Frontal cortex (tissue), 4 donors: Measurements from ENCODE around the gene FAM174C. TPM values are rescaled to one million over a fixed set of nuclear protein-coding genes. Genes with fewer than 3 reads are reported as not detected.

Source experiments
- DNase-seq, 2 donors: peaks; one replicate each; pipeline ENCODE4 v3.0.0; 2012; ENCODE audit warnings: low spot score in 2 of 2
- FAIRE-seq: peaks from 2 replicates; lab custom pipeline; 2012; peaks lifted over from hg19 to GRCh38; lab: Jason Lieb, UNC
- total RNA-seq: library from RNA; depleted of rRNA; stranded (reverse); fragments of >200 nt; gene quantifications from one replicate; pipeline ENCODE4 v1.2.3, GENCODE V29; 2014
- donor health status: control.
- donor health status: control.
- donor health status: control.

Gene FAM174C
- 8.6 TPM for total RNA-seq

GRCh38 chr19:1275260-1275975, at the start of gene FAM174C:
TSS of gene FAM174C (plus strand) at chr19:1275530. CDS start at chr19:1275550, 20 bp downstream.
- FAIRE-seq, result no peak

GRCh38 chr19:1226227-1226518, 49.2 kb upstream of the FAM174C start:
- no peak for DNase-seq
- no peak for FAIRE-seq

More at GRCh38 chr19:1275260-1275975, at the start of gene FAM174C:
- DNase-seq, result peak; percentile 97 to 99

- DNase-seq (no peak), FAIRE-seq (no peak)
These were observed 48.6 kb upstream of the FAM174C start for GRCh38 chr19:1226522-1227303.

- DNase-seq, result no peak
- FAIRE-seq, result no peak
These were observed 47.9 kb upstream of the FAM174C start for GRCh38 chr19:1227304-1228054.

- FAIRE-seq (no peak), DNase-seq (no peak)
These were observed 47.0 kb upstream of the FAM174C start for GRCh38 chr19:1228161-1228957.

- FAIRE-seq (no peak), DNase-seq (no peak)
These were observed 46.0 kb upstream of the FAM174C start for GRCh38 chr19:1229056-1229923.

GRCh38 chr19:1229924-1230782, 45.2 kb upstream of the FAM174C start:
- FAIRE-seq (no peak), DNase-seq (no peak)

GRCh38 chr19:1230783-1231489, 44.4 kb upstream of the FAM174C start:
- FAIRE-seq, result no peak
- DNase-seq, result no peak

GRCh38 chr19:1231729-1232637, 43.3 kb upstream of the FAM174C start:
- FAIRE-seq, result no peak
- no peak for DNase-seq

GRCh38 chr19:1232652-1233072, 42.7 kb upstream of the FAM174C start:
- FAIRE-seq (no peak), DNase-seq (no peak)

- no peak for DNase-seq
- no peak for FAIRE-seq
These were observed 42.1 kb upstream of the FAM174C start for GRCh38 chr19:1233115-1233667.

GRCh38 chr19:1234051-1234954, 41.0 kb upstream of the FAM174C start:
- FAIRE-seq (no peak), DNase-seq (no peak)

GRCh38 chr19:1234955-1235380, 40.4 kb upstream of the FAM174C start:
- no peak for FAIRE-seq
- DNase-seq, result no peak

- FAIRE-seq, result no peak
- DNase-seq, result no peak
These were observed 39.4 kb upstream of the FAM174C start for GRCh38 chr19:1235625-1236538.
